ENCODE results near the gene LRRC45. TPM values are rescaled to one million over a fixed set of nuclear protein-coding genes. Genes with fewer than 3 reads are reported as not detected.

The LRRC45 gene
- total and polyA plus RNA-seq, 2 of the 4 experiments (the other 2 are of a cell fraction) = 7.2 to 10.2 TPM

- peak overlapping the region; percentile 70 for H2AFZ ChIP-seq (replicated peaks; ENCODE audit: low read length, poor library complexity)
- H3K9me3 ChIP-seq (ENCODE audit: control insufficient read depth, insufficient read depth, low read length) = no peaks in the 10 kb centered on the region
- ATAC-seq (ENCODE audit: low read depth) (no peak), DNase-seq (no peak)
- H3K9me1 ChIP-seq (ENCODE audit: insufficient read depth, low read length) = no peaks in the 10 kb centered on the region
- H3K56ac ChIP-seq (ENCODE audit: extremely low read depth, insufficient read depth, low read length) = no peak overlapping the region
- H3K18ac ChIP-seq (ENCODE audit: low read depth, low read length) = no peak overlapping the region
- H3K27ac ChIP-seq (ENCODE audit: insufficient read depth, low read length) = no peak overlapping the region
- peaks cover 8% of the 10 kb centered on the region; the same call in 1 of the 2 replicates for H3K36me3 ChIP-seq (ENCODE audit: control insufficient read depth, insufficient read depth, low read length)
- H2AK5ac ChIP-seq (ENCODE audit: low read depth, low read length) = no peak overlapping the region
- no peak overlapping the region for H3K4ac ChIP-seq (ENCODE audit: low read depth, low read length)
- no peak overlapping the region for H3K14ac ChIP-seq (replicated peaks; ENCODE audit: low read depth, low read length)
- no peak overlapping the region for H3K23ac ChIP-seq (ENCODE audit: low read depth, low read length)
- dilution Hi-C loops (cut with HindIII; ENCODE audit: low sequenced_read_pairs, unreplicated experiment) (no loop called here), in situ Hi-C loops (cut with MboI; ENCODE audit: low sequenced_read_pairs) (no loop called here), intact Hi-C loops (cut with micrococcal nuclease) (no loop called here)
- CTCF ChIA-PET = no interaction called here
- H3K79me1 ChIP-seq (ENCODE audit: low read depth in 1 of 2, low read length in 2 of 2) = peaks cover 9 to 13% of the 10 kb centered on the region in 2 experiments; a peak in 3 of 4 replicates
- H2BK120ac ChIP-seq (ENCODE audit: low read depth, low read length) = no peak overlapping the region
- no peak overlapping the region for H3K4me2 ChIP-seq (ENCODE audit: low read depth, low read length)
- H2BK15ac ChIP-seq (ENCODE audit: low read depth, low read length) = no peak overlapping the region
- no TSS peak for BruUV-seq (replicated peaks)
- H2AK9ac ChIP-seq (replicated peaks; ENCODE audit: low read depth, low read length, poor library complexity) = peak overlapping the region; percentile 42
- no peak overlapping the region for H2BK20ac ChIP-seq (ENCODE audit: low read depth, low read length)
- H3K4me1 ChIP-seq (ENCODE audit: control insufficient read depth, insufficient read depth, low read length) = peaks cover 8% of the 10 kb centered on the region
- TF ChIP-seq, protein P1, sequence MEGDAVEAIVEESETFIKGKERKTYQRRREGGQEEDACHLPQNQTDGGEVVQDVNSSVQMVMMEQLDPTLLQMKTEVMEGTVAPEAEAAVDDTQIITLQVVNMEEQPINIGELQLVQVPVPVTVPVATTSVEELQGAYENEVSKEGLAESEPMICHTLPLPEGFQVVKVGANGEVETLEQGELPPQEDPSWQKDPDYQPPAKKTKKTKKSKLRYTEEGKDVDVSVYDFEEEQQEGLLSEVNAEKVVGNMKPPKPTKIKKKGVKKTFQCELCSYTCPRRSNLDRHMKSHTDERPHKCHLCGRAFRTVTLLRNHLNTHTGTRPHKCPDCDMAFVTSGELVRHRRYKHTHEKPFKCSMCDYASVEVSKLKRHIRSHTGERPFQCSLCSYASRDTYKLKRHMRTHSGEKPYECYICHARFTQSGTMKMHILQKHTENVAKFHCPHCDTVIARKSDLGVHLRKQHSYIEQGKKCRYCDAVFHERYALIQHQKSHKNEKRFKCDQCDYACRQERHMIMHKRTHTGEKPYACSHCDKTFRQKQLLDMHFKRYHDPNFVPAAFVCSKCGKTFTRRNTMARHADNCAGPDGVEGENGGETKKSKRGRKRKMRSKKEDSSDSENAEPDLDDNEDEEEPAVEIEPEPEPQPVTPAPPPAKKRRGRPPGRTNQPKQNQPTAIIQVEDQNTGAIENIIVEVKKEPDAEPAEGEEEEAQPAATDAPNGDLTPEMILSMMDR (conservative IDR thresholded peaks at IDR 0.05; ENCODE audit: low read depth, low read length) = no peak
- TF ChIP-seq MAFK (IDR thresholded peaks at IDR 0.05; ENCODE audit: low read depth, low read length) (no peak), RFX5 (IDR thresholded peaks at IDR 0.05; ENCODE audit: low read depth, low read length) (no peak), MAZ (IDR thresholded peaks at IDR 0.05; ENCODE audit: borderline replicate concordance, low read depth, low read length) (no peak), CEBPB (IDR thresholded peaks at IDR 0.05; ENCODE audit: low read depth, low read length) (no peak), RAD21 (IDR thresholded peaks at IDR 0.05; ENCODE audit: low read length) (no peak), POLR2A (IDR thresholded peaks at IDR 0.05; ENCODE audit: low read depth, low read length) (no peak), FOS (IDR thresholded peaks at IDR 0.05; ENCODE audit: low read depth, low read length) (no peak), SMC3 (IDR thresholded peaks at IDR 0.05; ENCODE audit: low read depth, low read length) (no peak), NFE2L2 (IDR thresholded peaks at IDR 0.05; ENCODE audit: low read depth, low read length) (no peak), CHD1 (IDR thresholded peaks at IDR 0.05; ENCODE audit: low read depth, low read length) (no peak), BHLHE40 (IDR thresholded peaks at IDR 0.05; ENCODE audit: low read depth, low read length) (no peak), MXI1 (IDR thresholded peaks at IDR 0.05; ENCODE audit: borderline replicate concordance, low read depth, low read length) (no peak), USF2 (IDR thresholded peaks at IDR 0.05; ENCODE audit: low read depth, low read length) (no peak), RCOR1 (IDR thresholded peaks at IDR 0.05; ENCODE audit: insufficient replicate concordance, low read length) (no peak)
- TF ChIP-seq, protein P2, sequence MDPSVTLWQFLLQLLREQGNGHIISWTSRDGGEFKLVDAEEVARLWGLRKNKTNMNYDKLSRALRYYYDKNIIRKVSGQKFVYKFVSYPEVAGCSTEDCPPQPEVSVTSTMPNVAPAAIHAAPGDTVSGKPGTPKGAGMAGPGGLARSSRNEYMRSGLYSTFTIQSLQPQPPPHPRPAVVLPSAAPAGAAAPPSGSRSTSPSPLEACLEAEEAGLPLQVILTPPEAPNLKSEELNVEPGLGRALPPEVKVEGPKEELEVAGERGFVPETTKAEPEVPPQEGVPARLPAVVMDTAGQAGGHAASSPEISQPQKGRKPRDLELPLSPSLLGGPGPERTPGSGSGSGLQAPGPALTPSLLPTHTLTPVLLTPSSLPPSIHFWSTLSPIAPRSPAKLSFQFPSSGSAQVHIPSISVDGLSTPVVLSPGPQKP (IDR thresholded peaks at IDR 0.05; ENCODE audit: borderline replicate concordance, low read depth, low read length) = no peak
- no peak overlapping the region for H4K5ac ChIP-seq (ENCODE audit: low read depth, low read length)
- H3K4me3 ChIP-seq (ENCODE audit: insufficient read depth, low read depth, low read length) = no peak overlapping the region
- WGBS, 2 experiments (ENCODE audit: extremely low coverage in 2 of 2, insufficient read length in 1 of 2) = 94% methylated on average over 18 of the region's 30 CpGs; no CpG with 5 or more reads in 1 of the 2 experiments
- H3K9ac ChIP-seq (ENCODE audit: low read depth, low read length) = no peak overlapping the region
- no peaks in the 10 kb centered on the region; the same call in 1 of the 2 replicates for H4K20me1 ChIP-seq (ENCODE audit: insufficient read depth, low read length)
- H4K91ac ChIP-seq (ENCODE audit: insufficient read depth, low read depth, low read length) = no peak overlapping the region
- H2BK5ac ChIP-seq (ENCODE audit: low read depth, low read length, poor library complexity, severe bottlenecking) = no peak overlapping the region
- H3K27me3 ChIP-seq (ENCODE audit: control insufficient read depth, insufficient read depth, low read length) = no peaks in the 10 kb centered on the region
- POLR2A ChIA-PET (ENCODE audit: unreplicated experiment) = no interaction called here
- no peak overlapping the region for H4K8ac ChIP-seq (ENCODE audit: low read depth in 2 of 2, low read length in 2 of 2)
Measured at GRCh38 chr17:81996757-81997441, 26.2 kb upstream of the LRRC45 start.

All from IMR-90 (cell line).